ENCODE results near the gene PDSS1.

DNA sequence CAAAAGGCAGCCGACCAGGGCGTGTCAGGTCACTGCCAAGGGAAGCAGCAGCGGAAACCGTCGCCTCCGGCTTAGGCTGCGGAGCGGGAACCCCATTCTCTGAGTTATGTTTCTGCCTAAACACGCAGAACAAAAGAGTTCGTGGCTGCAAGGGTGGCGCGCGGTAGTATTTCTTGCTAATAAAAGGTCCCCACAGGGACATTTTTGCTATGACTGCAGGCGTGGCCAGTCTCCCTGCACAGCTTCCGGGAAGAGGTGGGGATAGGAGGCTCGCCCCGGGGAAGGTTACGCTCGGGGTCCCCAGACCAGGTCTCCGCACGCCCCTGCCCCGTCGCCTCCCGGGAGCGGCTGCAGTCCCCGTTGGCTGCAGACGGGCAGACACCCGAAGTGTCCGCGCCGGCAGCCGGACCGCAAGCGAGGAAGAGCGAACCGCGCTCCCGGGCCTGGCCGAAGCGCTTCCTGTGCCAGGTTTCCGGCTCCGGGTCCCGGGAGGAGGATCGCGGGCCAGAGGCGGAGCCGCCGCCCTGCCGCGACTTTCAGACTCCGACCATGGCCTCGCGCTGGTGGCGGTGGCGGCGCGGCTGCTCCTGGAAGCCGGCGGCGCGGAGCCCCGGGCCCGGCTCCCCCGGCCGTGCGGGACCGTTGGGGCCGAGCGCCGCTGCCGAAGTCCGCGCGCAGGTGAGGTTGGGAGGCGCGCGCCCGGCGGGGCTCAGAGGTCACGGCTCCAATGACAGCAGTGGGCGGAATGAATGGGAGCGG, at the start of gene PDSS1:
- TF ChIP-seq, protein P1, sequence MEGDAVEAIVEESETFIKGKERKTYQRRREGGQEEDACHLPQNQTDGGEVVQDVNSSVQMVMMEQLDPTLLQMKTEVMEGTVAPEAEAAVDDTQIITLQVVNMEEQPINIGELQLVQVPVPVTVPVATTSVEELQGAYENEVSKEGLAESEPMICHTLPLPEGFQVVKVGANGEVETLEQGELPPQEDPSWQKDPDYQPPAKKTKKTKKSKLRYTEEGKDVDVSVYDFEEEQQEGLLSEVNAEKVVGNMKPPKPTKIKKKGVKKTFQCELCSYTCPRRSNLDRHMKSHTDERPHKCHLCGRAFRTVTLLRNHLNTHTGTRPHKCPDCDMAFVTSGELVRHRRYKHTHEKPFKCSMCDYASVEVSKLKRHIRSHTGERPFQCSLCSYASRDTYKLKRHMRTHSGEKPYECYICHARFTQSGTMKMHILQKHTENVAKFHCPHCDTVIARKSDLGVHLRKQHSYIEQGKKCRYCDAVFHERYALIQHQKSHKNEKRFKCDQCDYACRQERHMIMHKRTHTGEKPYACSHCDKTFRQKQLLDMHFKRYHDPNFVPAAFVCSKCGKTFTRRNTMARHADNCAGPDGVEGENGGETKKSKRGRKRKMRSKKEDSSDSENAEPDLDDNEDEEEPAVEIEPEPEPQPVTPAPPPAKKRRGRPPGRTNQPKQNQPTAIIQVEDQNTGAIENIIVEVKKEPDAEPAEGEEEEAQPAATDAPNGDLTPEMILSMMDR (IDR thresholded peaks at IDR 0.05; ENCODE audit: low read depth, low read length) = no peak
- no peak for TF ChIP-seq EZH2phosphoT487 (IDR thresholded peaks at IDR 0.05; ENCODE audit: low read depth)
